Measurements from ENCODE around the gene CTNNAL1.

Gene CTNNAL1

DNA sequence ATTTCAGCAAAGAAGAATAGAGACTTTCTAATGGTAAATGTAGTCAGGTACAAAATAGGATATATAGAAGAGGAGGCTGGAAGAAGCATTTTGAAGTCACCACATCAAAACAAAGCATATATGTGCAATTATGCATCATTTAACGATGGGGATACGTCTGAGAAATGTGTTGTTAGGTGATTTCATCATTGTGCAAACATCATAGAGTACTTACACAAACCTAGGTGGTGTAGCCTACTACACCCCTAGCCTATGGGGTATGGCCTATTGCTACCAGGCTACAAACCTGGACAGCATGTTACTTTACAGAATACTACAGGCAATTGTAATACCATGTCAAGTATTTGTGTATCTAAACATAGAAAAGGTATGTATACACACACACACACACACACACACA, 107.8 kb downstream of the CTNNAL1 start:
- Histone ChIP-seq H3K9me3 (ENCODE audit: control insufficient read depth, insufficient read depth, low read depth, low read length) (no peaks in the 10 kb centered on the region), H3K27ac (ENCODE audit: extremely low read depth, low read depth, low read length) (no peak overlapping the region), H3K4me3 (ENCODE audit: low read depth, low read length) (no peak overlapping the region), H3K4me1 (ENCODE audit: control insufficient read depth, insufficient read depth, low read length) (no peaks in the 10 kb centered on the region; the same call in 1 of the 2 replicates), H3K36me3 (ENCODE audit: control insufficient read depth in 2 of 2, insufficient read depth in 1 of 2, low read length in 2 of 2) (peaks cover 27 to 95% of the 10 kb centered on the region in 2 experiments)
- ChIA-PET POLR2A (no interaction called here), CTCF (no interaction called here)
- TF ChIP-seq, protein P1, sequence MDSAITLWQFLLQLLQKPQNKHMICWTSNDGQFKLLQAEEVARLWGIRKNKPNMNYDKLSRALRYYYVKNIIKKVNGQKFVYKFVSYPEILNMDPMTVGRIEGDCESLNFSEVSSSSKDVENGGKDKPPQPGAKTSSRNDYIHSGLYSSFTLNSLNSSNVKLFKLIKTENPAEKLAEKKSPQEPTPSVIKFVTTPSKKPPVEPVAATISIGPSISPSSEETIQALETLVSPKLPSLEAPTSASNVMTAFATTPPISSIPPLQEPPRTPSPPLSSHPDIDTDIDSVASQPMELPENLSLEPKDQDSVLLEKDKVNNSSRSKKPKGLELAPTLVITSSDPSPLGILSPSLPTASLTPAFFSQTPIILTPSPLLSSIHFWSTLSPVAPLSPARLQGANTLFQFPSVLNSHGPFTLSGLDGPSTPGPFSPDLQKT (IDR thresholded peaks at IDR 0.05; ENCODE audit: borderline replicate concordance, low read depth, low read length): no peak
- TF ChIP-seq ZNF544 (tag by site-specific recombination; IDR thresholded peaks at IDR 0.05) (no peak), HOXD13 (CRISPR knock-in tag; IDR thresholded peaks at IDR 0.05; ENCODE audit: borderline replicate concordance) (no peak), YY1 (tag by site-specific recombination; IDR thresholded peaks at IDR 0.05) (no peak), ZNF426 (tag by site-specific recombination; IDR thresholded peaks at IDR 0.05) (no peak), ZNF433 (tag by site-specific recombination; IDR thresholded peaks at IDR 0.05; ENCODE audit: low read depth) (no peak), ZNF394 (tag by site-specific recombination; IDR thresholded peaks at IDR 0.05; ENCODE audit: borderline replicate concordance) (no peak), ZNF701 (tag by site-specific recombination; IDR thresholded peaks at IDR 0.05) (no peak), GLIS1 (tag by site-specific recombination; IDR thresholded peaks at IDR 0.05) (no peak), TCF7L2 (IDR thresholded peaks at IDR 0.05; ENCODE audit: borderline replicate concordance, low read depth, low read length) (no peak), ZNF521 (tag by site-specific recombination; IDR thresholded peaks at IDR 0.05) (no peak), ZNF202 (tag by site-specific recombination; IDR thresholded peaks at IDR 0.05; ENCODE audit: borderline replicate concordance) (no peak), ZNF391 (tag by site-specific recombination; IDR thresholded peaks at IDR 0.05; ENCODE audit: borderline replicate concordance, low read depth) (no peak), ZFP41 (tag by site-specific recombination; IDR thresholded peaks at IDR 0.05; ENCODE audit: borderline replicate concordance) (no peak), EGR2 (tag by site-specific recombination; IDR thresholded peaks at IDR 0.05; ENCODE audit: low read depth) (no peak), MEIS1 (CRISPR knock-in tag; IDR thresholded peaks at IDR 0.05; ENCODE audit: borderline replicate concordance) (no peak)
- TF ChIP-seq, protein P2, sequence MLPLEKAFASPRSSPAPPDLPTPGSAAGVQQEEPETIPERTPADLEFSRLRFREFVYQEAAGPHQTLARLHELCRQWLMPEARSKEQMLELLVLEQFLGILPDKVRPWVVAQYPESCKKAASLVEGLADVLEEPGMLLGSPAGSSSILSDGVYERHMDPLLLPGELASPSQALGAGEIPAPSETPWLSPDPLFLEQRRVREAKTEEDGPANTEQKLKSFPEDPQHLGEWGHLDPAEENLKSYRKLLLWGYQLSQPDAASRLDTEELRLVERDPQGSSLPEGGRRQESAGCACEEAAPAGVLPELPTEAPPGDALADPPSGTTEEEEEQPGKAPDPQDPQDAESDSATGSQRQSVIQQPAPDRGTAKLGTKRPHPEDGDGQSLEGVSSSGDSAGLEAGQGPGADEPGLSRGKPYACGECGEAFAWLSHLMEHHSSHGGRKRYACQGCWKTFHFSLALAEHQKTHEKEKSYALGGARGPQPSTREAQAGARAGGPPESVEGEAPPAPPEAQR (tag by site-specific recombination; IDR thresholded peaks at IDR 0.05): no peak
- TF ChIP-seq, protein P3, sequence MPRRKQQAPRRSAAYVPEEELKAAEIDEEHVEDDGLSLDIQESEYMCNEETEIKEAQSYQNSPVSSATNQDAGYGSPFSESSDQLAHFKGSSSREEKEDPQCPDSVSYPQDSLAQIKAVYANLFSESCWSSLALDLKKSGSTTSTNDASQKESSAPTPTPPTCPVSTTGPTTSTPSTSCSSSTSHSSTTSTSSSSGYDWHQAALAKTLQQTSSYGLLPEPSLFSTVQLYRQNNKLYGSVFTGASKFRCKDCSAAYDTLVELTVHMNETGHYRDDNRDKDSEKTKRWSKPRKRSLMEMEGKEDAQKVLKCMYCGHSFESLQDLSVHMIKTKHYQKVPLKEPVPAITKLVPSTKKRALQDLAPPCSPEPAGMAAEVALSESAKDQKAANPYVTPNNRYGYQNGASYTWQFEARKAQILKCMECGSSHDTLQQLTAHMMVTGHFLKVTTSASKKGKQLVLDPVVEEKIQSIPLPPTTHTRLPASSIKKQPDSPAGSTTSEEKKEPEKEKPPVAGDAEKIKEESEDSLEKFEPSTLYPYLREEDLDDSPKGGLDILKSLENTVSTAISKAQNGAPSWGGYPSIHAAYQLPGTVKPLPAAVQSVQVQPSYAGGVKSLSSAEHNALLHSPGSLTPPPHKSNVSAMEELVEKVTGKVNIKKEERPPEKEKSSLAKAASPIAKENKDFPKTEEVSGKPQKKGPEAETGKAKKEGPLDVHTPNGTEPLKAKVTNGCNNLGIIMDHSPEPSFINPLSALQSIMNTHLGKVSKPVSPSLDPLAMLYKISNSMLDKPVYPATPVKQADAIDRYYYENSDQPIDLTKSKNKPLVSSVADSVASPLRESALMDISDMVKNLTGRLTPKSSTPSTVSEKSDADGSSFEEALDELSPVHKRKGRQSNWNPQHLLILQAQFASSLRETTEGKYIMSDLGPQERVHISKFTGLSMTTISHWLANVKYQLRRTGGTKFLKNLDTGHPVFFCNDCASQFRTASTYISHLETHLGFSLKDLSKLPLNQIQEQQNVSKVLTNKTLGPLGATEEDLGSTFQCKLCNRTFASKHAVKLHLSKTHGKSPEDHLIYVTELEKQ (tag by site-specific recombination; IDR thresholded peaks at IDR 0.05; ENCODE audit: borderline replicate concordance): no peak
- TF ChIP-seq, protein P4, sequence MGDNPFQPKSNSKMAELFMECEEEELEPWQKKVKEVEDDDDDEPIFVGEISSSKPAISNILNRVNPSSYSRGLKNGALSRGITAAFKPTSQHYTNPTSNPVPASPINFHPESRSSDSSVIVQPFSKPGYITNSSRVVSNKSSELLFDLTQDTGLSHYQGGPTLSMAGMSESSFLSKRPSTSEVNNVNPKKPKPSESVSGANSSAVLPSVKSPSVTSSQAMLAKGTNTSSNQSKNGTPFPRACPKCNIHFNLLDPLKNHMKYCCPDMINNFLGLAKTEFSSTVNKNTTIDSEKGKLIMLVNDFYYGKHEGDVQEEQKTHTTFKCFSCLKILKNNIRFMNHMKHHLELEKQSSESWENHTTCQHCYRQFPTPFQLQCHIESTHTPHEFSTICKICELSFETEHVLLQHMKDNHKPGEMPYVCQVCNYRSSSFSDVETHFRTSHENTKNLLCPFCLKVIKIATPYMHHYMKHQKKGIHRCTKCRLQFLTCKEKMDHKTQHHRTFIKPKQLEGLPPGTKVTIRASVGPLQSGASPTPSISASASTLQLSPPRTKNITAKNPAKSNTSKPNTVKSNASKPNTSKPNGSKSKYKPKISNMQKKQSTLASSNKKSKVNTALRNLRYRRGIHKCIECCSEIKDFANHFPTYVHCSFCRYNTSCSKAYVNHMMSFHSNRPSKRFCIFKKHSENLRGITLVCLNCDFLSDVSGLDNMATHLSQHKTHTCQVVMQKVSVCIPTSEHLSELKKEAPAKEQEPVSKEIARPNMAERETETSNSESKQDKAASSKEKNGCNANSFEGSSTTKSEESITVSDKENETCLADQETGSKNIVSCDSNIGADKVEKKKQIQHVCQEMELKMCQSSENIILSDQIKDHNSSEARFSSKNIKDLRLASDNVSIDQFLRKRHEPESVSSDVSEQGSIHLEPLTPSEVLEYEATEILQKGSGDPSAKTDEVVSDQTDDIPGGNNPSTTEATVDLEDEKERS (tag by site-specific recombination; IDR thresholded peaks at IDR 0.05): no peak
- TF ChIP-seq, protein P5, sequence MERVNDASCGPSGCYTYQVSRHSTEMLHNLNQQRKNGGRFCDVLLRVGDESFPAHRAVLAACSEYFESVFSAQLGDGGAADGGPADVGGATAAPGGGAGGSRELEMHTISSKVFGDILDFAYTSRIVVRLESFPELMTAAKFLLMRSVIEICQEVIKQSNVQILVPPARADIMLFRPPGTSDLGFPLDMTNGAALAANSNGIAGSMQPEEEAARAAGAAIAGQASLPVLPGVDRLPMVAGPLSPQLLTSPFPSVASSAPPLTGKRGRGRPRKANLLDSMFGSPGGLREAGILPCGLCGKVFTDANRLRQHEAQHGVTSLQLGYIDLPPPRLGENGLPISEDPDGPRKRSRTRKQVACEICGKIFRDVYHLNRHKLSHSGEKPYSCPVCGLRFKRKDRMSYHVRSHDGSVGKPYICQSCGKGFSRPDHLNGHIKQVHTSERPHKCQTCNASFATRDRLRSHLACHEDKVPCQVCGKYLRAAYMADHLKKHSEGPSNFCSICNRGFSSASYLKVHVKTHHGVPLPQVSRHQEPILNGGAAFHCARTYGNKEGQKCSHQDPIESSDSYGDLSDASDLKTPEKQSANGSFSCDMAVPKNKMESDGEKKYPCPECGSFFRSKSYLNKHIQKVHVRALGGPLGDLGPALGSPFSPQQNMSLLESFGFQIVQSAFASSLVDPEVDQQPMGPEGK (tag by site-specific recombination; IDR thresholded peaks at IDR 0.05): no peak
